ENCODE results near the gene PKNOX1.

- TF ChIP-seq POLR2AphosphoS5 (IDR thresholded peaks at IDR 0.05; ENCODE audit: low read depth, low read length) (no peak), SIN3A (IDR thresholded peaks at IDR 0.05; ENCODE audit: borderline replicate concordance, insufficient read depth, low read length) (no peak)
Observed at GRCh38 chr21:42993051-42993712, 18.8 kb downstream of the PKNOX1 start.

Measured in PFSK-1 (cell line).